GM19025 (cell line): ENCODE results near the gene SYT1.

ENCODE experiments used
- ATAC-seq: cut with Tn5 transposase; IDR thresholded peaks from one replicate; pipeline ENCODE4 v1.9.1; 2021; ENCODE audit warnings: mild to moderate bottlenecking, low read depth, moderate library complexity; ENCODE audit not compliant: unreplicated experiment

The SYT1 gene

DNA sequence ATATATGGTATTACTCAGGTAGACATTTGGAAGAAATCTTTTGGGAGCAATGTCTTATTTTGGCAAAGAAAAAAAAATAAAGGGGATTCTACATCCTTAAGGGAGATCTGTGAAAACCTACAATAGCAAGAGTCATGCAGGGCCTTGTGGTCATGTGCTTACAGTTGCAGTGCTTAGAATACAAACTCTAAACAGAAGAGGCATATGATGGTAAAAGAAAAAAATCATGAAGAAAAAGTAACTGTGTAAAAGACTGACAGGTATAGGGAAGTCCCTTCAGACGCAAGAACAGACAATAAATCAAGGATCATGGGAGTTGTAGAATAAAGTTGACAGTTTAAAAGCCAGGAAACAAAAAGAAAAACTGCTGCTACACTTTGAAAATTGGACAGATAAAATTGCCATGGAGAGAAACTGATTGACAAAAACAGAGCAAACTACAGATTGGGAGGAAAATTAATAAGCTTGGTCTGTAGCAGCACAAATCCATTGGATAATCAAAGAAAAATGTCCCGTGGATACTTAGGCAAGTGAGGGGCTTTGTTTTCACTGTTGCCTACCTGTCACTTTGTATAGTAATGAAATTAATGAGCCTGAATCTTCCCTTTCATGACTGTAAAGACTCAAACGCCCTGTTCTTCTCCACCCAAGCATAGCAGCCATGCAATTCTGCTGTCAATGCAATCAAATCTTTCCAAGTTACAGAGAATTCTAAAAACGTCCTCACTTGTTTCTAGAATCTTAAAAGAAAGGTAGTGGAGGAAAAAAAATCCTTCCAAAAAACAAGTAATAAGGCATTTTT, 402.0 kb downstream of the SYT1 start:
- ATAC-seq, result no peak

DNA sequence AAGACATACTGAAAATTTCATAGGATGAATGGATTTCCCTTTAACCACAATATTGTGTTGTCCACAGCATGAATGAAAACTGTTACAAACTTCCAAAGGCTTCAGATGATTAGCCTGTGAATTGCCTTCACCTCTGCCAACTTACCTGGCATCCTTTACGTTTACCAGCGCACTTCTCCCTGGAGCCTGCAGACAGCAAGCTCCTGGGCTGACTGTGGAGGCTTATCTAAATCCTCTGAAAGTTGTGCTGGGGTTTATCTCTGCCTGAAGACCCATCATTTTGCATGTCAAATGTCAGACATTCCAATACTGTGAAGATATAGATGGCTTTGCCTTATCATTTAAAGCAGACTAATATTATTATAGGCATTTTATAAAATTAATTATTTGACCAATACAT, 403.0 kb downstream of the SYT1 start:
- ATAC-seq, result no peak

DNA sequence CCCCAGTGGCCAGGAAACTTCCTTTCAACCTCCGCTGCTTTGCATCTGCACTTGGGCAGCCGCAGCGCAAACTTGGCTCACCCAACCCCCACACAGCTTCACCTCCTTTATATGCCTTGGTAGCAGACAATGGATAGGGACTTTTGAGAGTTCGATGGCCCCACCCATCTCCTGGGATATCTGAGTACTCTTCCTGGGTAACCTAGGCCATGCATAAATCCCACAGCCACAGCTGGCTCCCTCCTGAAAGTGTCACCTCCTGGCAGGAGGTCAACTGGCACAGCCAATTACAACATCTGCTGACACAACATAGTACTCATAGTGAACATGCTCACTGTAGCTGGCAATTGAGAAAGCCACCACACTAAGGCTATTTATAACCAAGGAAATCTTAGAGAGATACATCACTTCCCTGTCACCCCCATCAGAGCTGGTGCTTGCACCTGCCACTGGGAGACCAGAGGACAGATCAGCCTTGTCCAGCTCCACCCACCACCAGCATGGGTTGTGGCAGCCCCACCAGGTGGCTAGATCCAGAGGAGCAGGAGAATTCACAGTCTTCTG, 410.0 kb downstream of the SYT1 start:
- no peak for ATAC-seq

DNA sequence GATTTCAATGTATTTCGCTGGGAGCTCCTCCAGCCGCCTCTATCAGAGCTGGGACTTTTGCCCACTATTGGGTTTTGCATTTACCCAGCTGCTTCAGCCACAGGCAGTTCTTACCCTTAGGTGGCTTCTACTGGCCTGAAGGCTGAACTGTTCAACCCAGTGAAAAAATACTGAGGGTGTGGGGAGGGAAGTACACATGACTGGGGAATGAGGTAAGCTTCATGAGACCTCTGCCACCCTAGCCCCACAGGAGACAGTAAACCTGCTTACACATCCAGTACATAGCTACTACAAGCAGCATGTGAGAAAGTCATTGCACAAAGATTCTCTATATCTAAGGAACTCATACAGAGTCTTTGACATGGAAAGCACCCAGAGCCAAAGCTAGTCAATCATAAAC, 411.1 kb downstream of the SYT1 start:
- no peak for ATAC-seq

DNA sequence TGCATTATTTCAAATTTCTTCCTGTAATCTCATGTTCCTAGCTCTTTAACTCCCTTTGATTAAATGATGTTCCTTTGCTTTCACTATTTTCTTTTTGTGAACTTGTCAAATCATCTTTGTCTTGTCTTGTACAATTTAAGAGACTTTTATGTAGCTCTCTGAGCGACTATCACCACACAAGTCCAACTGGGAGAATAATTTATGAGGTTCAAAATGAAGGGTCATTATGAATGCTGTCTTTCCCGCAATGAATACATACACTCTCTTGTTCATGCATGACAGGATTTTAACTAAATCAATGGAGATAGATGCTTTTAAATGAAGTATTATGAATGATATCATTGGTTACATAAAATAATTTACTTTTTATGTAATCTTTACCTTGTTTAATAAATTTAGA, 418.8 kb downstream of the SYT1 start:
- no peak for ATAC-seq

DNA sequence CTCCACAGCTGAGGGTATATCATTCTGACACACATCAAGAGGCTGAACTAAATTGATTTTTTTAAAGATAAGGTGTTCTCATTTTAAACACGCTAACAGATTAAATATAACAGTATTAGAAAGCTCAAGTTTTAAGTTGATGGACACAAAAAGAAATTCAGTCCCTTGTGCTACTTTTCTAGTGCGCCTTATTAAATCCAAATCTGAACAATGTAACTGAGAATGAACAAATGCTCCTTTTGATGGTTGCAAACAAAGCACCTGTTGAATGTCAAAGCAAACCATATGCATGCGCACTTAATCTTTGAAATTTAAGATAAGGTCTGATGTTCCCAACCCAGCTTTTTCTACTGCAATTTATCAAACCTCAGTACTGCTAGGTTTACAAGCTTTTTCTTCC, 424.3 kb downstream of the SYT1 start:
- no peak for ATAC-seq

DNA sequence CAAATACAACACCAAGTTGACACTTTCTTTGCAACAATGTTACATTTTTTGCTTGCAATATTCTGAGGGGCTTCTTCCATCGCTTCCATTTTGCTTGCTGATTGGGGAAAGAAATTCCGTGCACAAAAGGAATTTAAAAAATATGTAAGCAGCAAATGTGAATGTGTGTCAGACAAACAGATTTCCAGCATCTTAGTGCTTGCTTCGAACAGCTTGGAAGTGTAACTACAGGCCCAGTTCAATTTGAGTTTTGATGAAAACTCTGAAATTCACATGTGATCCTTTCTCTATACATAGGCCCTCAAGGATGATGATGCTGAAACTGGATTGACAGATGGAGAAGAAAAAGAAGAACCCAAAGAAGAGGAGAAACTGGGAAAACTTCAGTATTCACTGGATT, 427.1 kb downstream of the SYT1 start:
- ATAC-seq, result no peak

DNA sequence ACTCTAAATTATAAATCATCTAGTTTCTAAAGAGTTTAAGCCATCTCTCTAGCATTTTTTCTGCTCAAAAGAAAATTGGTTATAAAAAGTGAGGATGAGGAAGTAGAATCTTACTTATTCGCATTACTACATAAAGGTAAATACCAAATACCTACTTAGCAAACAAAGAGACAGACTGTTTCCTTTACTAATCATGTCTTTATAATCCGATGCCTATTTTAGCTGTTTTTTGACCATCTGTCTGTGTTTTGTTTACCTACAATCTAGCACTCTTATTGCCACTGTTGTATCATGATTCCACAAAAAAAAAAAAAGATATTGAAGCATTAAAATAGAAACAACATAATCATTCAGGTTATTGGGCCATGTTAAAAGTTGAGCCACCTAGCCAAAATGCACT, 430.0 kb downstream of the SYT1 start:
- ATAC-seq, result no peak

DNA sequence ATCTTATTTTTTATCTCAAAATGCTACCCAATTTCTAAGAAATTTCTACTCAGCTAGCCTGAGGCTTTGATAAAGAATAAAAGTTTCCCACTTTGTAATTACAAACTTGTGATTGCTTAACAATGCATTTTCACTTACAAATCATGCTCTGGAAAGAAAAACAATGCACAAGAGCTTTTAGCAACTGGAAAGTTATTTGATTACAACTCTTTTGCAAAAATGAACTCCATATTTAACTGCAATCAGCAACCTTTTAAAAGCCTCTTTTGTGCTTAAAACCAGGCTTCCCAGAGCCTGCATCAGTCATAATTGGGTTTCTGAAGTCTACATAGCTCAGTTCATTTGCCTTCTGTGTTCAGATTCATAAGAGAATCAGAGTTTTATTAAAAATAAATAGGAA, 431.0 kb downstream of the SYT1 start:
- ATAC-seq, result no peak

DNA sequence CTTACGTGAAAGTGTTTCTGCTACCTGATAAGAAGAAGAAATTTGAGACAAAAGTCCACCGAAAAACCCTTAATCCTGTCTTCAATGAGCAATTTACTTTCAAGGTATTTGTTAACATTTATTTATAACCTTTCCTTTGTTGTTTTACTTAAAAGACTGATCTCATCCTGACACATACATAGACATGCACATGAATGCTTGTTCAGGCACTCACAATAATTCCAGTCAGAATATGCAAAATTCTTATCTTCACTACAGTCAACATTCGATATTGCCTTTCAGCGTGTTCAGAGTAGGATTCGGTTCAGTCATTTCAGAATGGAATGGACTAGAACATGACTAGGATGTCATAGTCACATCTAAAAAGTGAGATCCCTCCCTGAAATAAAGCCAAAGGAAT, 431.6 kb downstream of the SYT1 start:
- ATAC-seq, result no peak

DNA sequence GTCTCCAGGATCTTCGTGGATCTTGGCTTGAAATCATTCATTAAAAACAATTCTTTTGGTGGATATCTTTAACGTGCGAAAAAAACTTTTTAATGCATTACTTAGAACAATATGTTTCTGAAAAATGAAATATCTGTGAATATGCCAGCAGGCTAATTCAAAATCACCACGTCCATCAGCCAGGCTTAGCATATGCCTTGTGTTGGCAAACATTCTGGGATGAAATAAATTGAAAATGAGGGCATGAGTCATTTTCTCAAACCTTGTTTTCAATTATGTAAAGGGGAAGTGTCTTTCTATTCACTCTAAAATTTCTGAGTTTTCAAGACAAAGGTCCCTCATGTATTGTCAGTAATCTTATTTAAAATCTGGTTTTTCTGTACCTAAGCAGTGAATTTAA, 432.3 kb downstream of the SYT1 start:
- ATAC-seq, result no peak

DNA sequence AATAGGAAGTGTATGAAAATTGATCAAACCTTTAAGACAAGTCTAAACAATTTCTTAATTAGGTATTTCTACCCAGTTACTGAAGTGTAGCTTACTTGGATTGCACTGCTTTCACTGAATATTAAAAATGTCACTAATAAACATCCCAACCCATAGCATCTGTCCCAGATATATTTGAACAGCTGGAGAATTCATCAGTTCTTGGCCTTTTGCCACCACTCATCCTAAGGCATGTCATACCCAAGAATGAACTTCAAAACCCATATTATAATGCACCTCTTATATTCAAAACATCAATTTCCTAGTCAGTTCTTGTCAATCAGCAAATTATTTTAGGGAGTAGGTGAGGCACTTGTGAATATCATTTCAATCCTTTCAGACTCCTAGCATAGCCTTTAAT, 433.9 kb downstream of the SYT1 start:
- ATAC-seq, result no peak

DNA sequence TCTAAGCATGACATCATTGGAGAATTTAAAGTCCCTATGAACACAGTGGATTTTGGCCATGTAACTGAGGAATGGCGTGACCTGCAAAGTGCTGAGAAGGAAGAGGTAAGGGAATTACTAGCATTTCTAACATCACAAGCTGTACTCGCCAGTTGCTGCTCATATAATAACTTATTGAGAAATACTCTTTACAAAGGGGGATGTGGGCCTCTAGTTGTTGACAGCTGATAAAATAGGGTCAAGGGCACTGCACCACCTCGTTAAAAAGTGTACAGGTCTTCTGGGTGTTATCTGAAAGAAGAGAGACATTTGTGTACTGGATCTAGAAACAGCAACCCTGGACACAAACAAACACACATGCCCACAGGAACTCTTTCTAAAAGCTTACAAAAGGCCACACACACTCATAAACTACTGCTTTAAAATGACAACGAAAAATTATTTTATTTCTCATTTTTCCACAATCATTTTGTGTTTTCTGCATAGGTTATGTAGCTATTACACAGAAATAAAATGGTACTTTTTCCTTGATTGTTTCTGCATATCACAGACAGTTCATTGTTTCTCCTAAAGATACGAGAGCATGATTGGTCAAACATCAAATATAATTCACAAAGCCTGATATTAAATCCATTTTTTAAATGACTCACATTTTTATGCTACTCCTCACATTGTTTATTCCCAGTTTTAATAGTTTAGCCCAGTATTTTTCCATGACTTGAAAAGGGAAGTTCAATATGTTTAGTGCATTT, 435.0 kb downstream of the SYT1 start:
- no peak for ATAC-seq

DNA sequence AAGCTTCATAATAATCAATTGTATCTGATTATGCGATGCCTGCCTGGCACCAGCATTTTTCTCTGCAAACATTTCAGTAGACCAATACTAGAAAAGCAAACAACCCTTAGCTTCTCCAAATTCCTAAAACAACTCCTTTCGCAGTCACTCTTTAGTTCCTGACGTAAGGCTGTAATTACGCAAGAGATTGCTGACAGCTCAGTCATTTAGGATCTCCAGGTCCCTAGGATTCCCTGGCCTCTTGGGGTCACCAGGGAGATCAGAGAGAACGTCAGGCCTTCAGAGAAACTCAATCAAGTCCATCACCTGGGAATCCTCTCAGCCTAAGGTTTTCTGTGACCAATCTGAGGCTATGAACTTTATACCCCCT, 435.6 kb downstream of the SYT1 start:
- no peak for ATAC-seq

DNA sequence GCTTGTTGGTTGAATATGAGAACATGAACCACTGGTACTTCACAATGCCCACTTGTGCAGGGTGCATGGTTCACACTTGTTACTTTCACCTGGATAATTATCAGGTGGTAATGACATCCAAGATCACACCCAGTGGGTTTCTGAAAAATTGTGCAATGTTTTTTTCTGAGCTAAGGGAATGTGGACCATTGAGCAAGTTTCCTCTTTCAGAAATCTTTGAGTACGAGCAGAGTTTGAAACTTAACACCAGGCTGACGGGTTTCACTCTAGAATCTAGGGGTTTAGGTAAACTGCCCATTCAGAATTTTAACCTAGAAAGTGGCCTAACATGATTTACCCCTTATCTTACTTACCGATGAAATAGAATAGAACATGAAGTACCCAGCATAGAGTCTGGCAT, 436.6 kb downstream of the SYT1 start:
- ATAC-seq, result no peak

DNA sequence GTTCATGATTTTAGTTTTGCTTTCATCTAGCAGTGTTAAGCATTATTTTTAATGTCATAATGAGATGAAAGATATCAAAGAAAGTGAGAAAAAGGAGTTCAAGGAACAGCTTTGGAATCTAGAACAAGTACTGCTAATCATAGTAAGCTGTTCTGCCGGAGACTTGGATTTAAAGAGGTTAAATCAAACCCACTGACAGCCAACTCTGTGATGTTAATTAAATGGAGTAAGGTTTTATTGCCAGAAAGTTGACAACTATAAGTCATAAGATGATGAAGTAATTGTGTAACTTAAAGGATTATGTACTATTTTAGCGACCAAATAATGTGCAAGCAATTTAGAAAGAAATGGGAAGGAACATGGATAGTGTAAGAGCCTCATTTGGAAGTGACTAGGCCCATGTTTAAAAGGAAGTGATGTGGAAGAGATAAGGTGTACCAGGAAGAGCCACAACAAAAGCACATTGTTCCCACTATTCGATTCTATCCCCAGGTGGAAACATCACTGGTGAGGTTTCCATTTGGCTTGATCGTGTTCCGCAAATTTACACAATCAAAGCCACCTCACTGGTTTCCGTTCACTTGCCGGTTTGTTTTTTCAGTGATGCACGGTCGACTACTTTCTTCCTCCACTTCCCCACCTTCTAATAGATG, 437.7 kb downstream of the SYT1 start:
- ATAC-seq, result no peak

DNA sequence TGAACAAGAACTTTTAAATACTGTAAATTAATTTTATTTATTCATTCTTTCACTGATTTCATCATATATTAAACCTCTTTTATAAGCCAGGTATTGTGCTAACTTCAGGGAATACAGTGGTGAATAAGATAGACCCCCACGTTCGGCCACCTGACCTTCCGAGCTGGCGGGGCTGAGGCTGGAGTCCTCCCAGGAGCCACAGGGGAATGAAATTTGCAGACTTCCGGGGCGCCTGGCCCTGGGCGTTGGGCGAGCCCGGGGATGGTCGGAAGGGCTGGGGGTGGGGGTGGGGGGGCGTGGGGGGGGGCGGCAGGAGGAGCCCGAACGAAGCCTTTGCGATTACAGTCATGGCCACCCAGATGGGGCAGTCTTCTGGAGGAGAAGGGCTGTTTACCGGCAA, 442.8 kb downstream of the SYT1 start:
- no peak for ATAC-seq

DNA sequence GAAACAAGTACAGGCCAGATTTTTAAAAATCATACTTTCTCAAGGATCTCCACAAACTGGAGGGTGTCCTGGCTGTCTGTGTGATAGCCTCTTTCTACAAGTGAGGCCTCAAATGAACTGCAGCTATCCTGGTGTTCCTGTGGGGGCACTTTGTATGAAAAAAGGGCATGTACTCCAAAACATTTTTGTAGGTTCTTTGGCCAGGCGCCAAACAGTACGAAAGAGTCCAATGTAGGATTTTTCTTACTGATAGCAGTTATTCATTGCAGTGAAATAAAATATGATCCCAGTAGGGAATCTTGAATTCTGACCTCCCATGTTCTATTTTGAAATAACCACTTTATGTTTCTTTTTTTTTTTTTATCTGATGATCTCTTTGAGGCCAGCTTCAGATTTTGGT, 444.5 kb downstream of the SYT1 start:
- ATAC-seq, result no peak

DNA sequence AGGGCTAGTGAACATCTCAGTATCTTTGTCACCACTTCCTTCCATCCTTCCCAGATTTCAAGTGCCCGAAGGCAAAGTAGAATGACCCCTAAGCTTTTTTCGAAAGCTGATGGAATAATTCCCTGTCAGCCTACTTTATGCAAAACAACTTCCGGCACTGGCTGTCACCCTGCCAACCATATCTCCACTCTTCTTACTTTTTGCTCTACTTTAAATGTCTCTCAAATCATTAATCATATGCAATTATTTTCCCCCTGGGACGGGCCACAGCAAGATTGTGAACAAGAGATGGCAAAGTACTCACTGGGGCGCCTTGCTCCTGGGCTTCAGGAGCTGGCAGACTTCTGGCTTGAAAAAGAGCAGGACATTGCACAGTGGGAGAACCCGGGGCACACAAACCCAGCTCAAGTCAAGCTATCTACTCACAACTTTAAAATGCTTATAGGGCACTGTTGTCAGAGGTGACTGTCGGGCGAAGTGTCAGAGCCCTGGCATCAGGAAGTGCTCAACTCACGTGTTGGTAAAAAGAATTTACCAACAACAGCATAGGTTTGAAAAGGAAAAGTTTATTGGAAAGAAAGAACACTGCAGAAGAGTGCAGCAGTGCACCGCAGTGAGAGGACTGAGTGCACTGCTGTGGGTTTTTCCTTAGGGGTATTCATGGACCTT, 452.7 kb downstream of the SYT1 start:
- no peak for ATAC-seq

DNA sequence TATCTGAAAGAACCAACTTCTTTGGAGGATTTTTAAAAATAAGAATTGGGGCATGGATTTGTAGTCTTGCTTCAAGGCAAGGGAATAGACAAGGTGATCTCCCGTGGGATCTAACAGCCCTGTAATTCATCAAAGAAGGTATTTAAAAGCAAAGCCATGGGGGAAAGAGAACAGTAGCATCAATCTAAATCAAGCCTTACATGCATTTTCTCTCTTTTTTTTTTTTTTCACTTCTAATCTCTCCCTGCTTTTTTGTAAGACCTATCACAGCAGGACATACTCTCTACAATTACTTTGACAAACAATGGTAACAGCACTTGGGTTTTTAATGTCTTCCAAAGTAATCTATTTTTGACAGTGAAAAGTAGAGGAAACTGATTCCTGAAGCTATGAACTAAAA, 458.3 kb downstream of the SYT1 start:
- no peak for ATAC-seq

DNA sequence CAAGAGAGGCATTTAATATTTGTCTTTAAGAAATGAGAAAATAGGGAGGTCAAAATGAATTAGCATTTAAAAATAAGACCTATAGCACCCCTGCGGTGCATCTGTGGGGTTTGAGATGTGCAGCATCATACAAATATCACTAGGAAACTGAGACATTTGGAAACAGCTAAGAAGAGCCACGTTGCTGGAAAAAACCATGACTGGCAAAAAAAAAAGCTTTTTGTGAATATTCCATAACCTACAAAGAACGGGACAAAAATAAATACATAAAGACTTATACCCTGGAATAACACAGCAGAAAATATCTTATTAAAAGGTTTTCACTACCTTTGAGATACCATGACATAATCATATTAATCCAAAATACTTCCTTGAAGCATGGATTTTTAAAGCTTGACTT, 460.0 kb downstream of the SYT1 start:
- no peak for ATAC-seq
